Measurements from ENCODE around the gene COX8A. TPM values are rescaled to one million over a fixed set of nuclear protein-coding genes. Genes with fewer than 3 reads are reported as not detected.

The COX8A gene
- total and polyA plus RNA-seq, 2 of the 13 experiments (the other 11 are each of a cell fraction or from before 2014, with no cell fraction given), result 202 to 406 TPM

- peak; percentile 89 for TF ChIP-seq PATZ1 (CRISPR knock-in tag; IDR thresholded peaks at IDR 0.05)
- TF ChIP-seq, protein P1, sequence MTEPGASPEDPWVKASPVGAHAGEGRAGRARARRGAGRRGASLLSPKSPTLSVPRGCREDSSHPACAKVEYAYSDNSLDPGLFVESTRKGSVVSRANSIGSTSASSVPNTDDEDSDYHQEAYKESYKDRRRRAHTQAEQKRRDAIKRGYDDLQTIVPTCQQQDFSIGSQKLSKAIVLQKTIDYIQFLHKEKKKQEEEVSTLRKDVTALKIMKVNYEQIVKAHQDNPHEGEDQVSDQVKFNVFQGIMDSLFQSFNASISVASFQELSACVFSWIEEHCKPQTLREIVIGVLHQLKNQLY (CRISPR knock-in tag; IDR thresholded peaks at IDR 0.05), result peak; percentile 58; the same call in 1 of the 2 replicates
- TF ChIP-seq MIER3 (CRISPR knock-in tag; IDR thresholded peaks at IDR 0.05; ENCODE audit: borderline replicate concordance), result peak; percentile 33; the same call in 1 of the 2 replicates
- 0 out of 2 replicates have a peak, but pooled peaks have one; percentile 35 for TF ChIP-seq ZNF44 (CRISPR knock-in tag; IDR thresholded peaks at IDR 0.05)
- TF ChIP-seq ZFX (CRISPR knock-in tag; IDR thresholded peaks at IDR 0.05; ENCODE audit: low read depth), result peak; percentile 75
- TF ChIP-seq KDM5A (IDR thresholded peaks at IDR 0.05; ENCODE audit: borderline replicate concordance, low read length), result no peak; the same call in 1 of the 2 replicates
- peak; percentile 34; the same call in 1 of the 2 replicates for TF ChIP-seq NCOA2 (CRISPR knock-in tag; IDR thresholded peaks at IDR 0.05)
- TF ChIP-seq, protein P2, sequence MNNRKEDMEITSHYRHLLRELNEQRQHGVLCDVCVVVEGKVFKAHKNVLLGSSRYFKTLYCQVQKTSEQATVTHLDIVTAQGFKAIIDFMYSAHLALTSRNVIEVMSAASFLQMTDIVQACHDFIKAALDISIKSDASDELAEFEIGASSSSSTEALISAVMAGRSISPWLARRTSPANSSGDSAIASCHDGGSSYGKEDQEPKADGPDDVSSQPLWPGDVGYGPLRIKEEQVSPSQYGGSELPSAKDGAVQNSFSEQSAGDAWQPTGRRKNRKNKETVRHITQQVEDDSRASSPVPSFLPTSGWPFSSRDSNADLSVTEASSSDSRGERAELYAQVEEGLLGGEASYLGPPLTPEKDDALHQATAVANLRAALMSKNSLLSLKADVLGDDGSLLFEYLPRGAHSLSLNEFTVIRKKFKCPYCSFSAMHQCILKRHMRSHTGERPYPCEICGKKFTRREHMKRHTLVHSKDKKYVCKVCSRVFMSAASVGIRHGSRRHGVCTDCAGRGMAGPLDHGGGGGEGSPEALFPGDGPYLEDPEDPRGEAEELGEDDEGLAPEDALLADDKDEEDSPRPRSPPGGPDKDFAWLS (CRISPR knock-in tag; IDR thresholded peaks at IDR 0.05; ENCODE audit: borderline replicate concordance), result no peak
- TF ChIP-seq ZNF512B (CRISPR knock-in tag; IDR thresholded peaks at IDR 0.05; ENCODE audit: borderline replicate concordance), result no peak
- TF ChIP-seq YEATS4 (CRISPR knock-in tag; IDR thresholded peaks at IDR 0.05; ENCODE audit: borderline replicate concordance), result 0 out of 2 replicates have a peak, but pooled peaks have one; percentile 24
- TF ChIP-seq KLF15 (CRISPR knock-in tag; IDR thresholded peaks at IDR 0.05; ENCODE audit: borderline replicate concordance), result no peak
- TF ChIP-seq RFXANK (CRISPR knock-in tag; IDR thresholded peaks at IDR 0.05), result no peak
- TF ChIP-seq MZF1 (CRISPR knock-in tag; IDR thresholded peaks at IDR 0.05; ENCODE audit: borderline replicate concordance), result no peak
- peak; percentile 90 for TF ChIP-seq GFI1 (CRISPR knock-in tag; IDR thresholded peaks at IDR 0.05; ENCODE audit: borderline replicate concordance)
- no peak for TF ChIP-seq ZNF530 (CRISPR knock-in tag; IDR thresholded peaks at IDR 0.05; ENCODE audit: low read depth)
- TF ChIP-seq SIX1 (CRISPR knock-in tag; IDR thresholded peaks at IDR 0.05; ENCODE audit: borderline replicate concordance), result no peak
- TF ChIP-seq ZNF501 (CRISPR knock-in tag; IDR thresholded peaks at IDR 0.05), result peak; percentile 94
- TF ChIP-seq, protein P3, sequence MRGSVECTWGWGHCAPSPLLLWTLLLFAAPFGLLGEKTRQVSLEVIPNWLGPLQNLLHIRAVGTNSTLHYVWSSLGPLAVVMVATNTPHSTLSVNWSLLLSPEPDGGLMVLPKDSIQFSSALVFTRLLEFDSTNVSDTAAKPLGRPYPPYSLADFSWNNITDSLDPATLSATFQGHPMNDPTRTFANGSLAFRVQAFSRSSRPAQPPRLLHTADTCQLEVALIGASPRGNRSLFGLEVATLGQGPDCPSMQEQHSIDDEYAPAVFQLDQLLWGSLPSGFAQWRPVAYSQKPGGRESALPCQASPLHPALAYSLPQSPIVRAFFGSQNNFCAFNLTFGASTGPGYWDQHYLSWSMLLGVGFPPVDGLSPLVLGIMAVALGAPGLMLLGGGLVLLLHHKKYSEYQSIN (CRISPR knock-in tag; IDR thresholded peaks at IDR 0.05; ENCODE audit: borderline replicate concordance), result no peak
- 0 out of 2 replicates have a peak, but pooled peaks have one; percentile 39 for TF ChIP-seq SNAPC2 (CRISPR knock-in tag; IDR thresholded peaks at IDR 0.05)
- TF ChIP-seq ZKSCAN5 (CRISPR knock-in tag; IDR thresholded peaks at IDR 0.05), result 0 out of 2 replicates have a peak, but pooled peaks have one; percentile 32
- TF ChIP-seq IRF2 (CRISPR knock-in tag; IDR thresholded peaks at IDR 0.05), result 0 out of 2 replicates have a peak, but pooled peaks have one; percentile 50
Measured at GRCh38 chr11:64007629-64008282, 33.3 kb downstream of the COX8A start (continued).

Measured in HepG2 (cell line).